SK-N-MC (cell line): ENCODE measurements around the gene CHEK1.

Experiments used
- FOXP2 ChIP-seq: optimal IDR thresholded peaks from 2 replicates; pipeline ENCODE3; 2011; ENCODE audit warnings: mild to moderate bottlenecking, moderate library complexity; ENCODE audit not compliant: insufficient read depth; ENCODE audit errors: extremely low read length, control extremely low read depth
- POLR2AphosphoS5 ChIP-seq: IDR thresholded peaks from 2 replicates; pipeline ENCODE4 v1.6.1; 2012; ENCODE audit warnings: mild to moderate bottlenecking, low read depth, low read length, borderline replicate concordance

DNA sequence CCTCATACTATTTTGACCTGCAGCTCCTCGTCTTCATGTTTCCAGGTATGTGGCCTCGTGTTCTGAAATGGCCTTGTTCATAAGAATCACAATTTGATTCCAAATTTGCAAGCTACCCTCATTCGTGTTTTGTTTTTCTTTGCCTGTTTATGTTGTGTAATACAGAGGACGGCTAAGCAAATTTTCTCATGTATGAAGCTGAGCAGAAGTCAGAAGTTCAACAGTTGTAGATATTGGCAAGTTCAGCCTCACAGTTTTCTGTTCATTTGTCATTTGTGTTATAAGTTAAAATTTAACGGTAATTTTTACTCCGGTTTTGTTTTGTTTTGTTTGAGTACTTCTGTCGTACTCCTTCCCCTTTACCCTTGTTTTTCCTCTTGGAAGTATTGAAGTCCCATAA, 15.4 kb upstream of the CHEK1 start:
- TF ChIP-seq POLR2AphosphoS5 (no peak), FOXP2 (no peak)
